GM21576 (cell line): ENCODE data around the gene TCFL5.
A peak's percentile ranks its signal among the peaks of the same experiment; 100 is the strongest.

ENCODE experiments used
- ATAC-seq: cut with Tn5 transposase; IDR thresholded peaks from one replicate; pipeline ENCODE4 v1.9.1; 2021; ENCODE audit warnings: mild to moderate bottlenecking, moderate library complexity; ENCODE audit not compliant: unreplicated experiment

TCFL5 gene

GRCh38 chr20:62861726-62862336 lies at the start of gene TCFL5:
Gene TCFL5, minus strand, starts transcription at chr20:62861822. Its CDS starts 152 bp downstream, at chr20:62861670.
- ATAC-seq: peak; percentile 64

- no peak for ATAC-seq
Observed at GRCh38 chr20:62910777-62911497, 49.3 kb upstream of the TCFL5 start.

- no peak for ATAC-seq
Observed at GRCh38 chr20:62910217-62910766, 48.7 kb upstream of the TCFL5 start.

- no peak for ATAC-seq
Observed at GRCh38 chr20:62908971-62909791, 47.6 kb upstream of the TCFL5 start.

- ATAC-seq: no peak
Observed at GRCh38 chr20:62907384-62908317, 46.0 kb upstream of the TCFL5 start.

GRCh38 chr20:62906647-62907375 lies 45.2 kb upstream of the TCFL5 start:
- ATAC-seq: no peak

- ATAC-seq: no peak
Observed at GRCh38 chr20:62906209-62906608, 44.6 kb upstream of the TCFL5 start.

- ATAC-seq: no peak
Observed at GRCh38 chr20:62905536-62906117, 44.0 kb upstream of the TCFL5 start.

GRCh38 chr20:62902926-62903615 lies 41.4 kb upstream of the TCFL5 start:
- no peak for ATAC-seq

GRCh38 chr20:62901891-62902290 lies 40.3 kb upstream of the TCFL5 start:
- no peak for ATAC-seq

GRCh38 chr20:62900692-62901584 lies 39.3 kb upstream of the TCFL5 start:
- no peak for ATAC-seq

GRCh38 chr20:62900052-62900691 lies 38.5 kb upstream of the TCFL5 start:
- peak; percentile 62 for ATAC-seq

- no peak for ATAC-seq
Observed at GRCh38 chr20:62899633-62900051, 38.0 kb upstream of the TCFL5 start.

- ATAC-seq: no peak
Observed at GRCh38 chr20:62898970-62899632, 37.5 kb upstream of the TCFL5 start.

GRCh38 chr20:62898093-62898964 lies 36.7 kb upstream of the TCFL5 start:
- no peak for ATAC-seq

- ATAC-seq: no peak
Observed at GRCh38 chr20:62897666-62898065, 36.0 kb upstream of the TCFL5 start.
